Stomach (tissue), 9 donors: Measurements from ENCODE around the gene PTPRT. TPM values are rescaled to one million over a fixed set of nuclear protein-coding genes. Genes with fewer than 3 reads are reported as not detected.

Experiments used
- DNase-seq, 2 donors: peaks; one replicate each; pipeline versions ENCODE4 v3.0.0 to v3.0.0-alpha.2; 2013 to 2019
- H3K27ac ChIP-seq, 5 donors: fragments of 200-600 bp in 4 of 5; sonication (generic) in 4 of 5; one replicate each; pipeline ENCODE4 v1.5.1; 2013 to 2019; ENCODE audit warnings: mild to moderate bottlenecking in 1 of 5, moderate library complexity in 1 of 5
- H3K27me3 ChIP-seq, 3 donors: fragments of 200-600 bp; sonication (generic); one replicate each; pipeline ENCODE4 v1.5.1; 2017 to 2019; ENCODE audit warnings: mixed run types in 1 of 3
- H3K36me3 ChIP-seq, 4 donors: fragments of 200-600 bp; sonication (generic); 1 replicate in 3 of 4; 2 replicates in 1 of 4; pipeline ENCODE4 v1.5.1; 2016 to 2019
- H3K4me1 ChIP-seq, 4 donors: fragments of 200-600 bp; sonication (generic); one replicate each; pipeline ENCODE4 v1.5.1; 2016 to 2019
- H3K4me3 ChIP-seq, 4 donors: fragments of 200-600 bp; sonication (generic) in 3 of 4; one replicate each; pipeline ENCODE4 v1.5.1; 2016 to 2019; ENCODE audit warnings: mild to moderate bottlenecking in 1 of 4
- H3K9me3 ChIP-seq, 4 donors: fragments of 200-600 bp; sonication (generic); one replicate each; pipeline ENCODE4 v1.5.1; 2016 to 2019
- EP300 ChIP-seq: sonication (generic); formaldehyde crosslinking; IDR thresholded peaks from one replicate; pipeline ENCODE4 v1.6.1; 2017; ENCODE audit warnings: antibody characterized with exemption
- POLR2A ChIP-seq, 4 donors: fragments of 450-650 bp; IDR thresholded peaks; one replicate each; pipeline ENCODE4 v1.6.1; 2016; ENCODE audit warnings: antibody characterized with exemption in 4 of 4, control low read depth in 2 of 4, mild to moderate bottlenecking in 1 of 4, moderate library complexity in 1 of 4
- POLR2AphosphoS5 ChIP-seq, 3 donors: sonication (generic); formaldehyde crosslinking; IDR thresholded peaks; one replicate each; pipeline ENCODE4 v1.6.1; 2016; ENCODE audit warnings: antibody characterized with exemption in 3 of 3
- WGBS, 5 donors: extraction: QIAGEN DNeasy Blood & Tissue Kit in 3 of 5; methylation state at CpG; one replicate each; pipeline versions ENCODE4 v1.1.5 to v1.1.7; 2013 to 2018; 5-methylcytosine and 5-hydroxymethylcytosine counted together
- intact Hi-C: fragments of 100-400 bp; cut with DNase I; formaldehyde crosslinking; loops from one replicate; pipeline ENCODE4 v1.15.1; 2023; ENCODE audit warnings: low total_unique reads
- polyA plus RNA-seq, 3 donors: library from polyadenylated mRNA; stranded (reverse); fragments of 200-250 nt; gene quantifications; one replicate each; pipeline ENCODE4 v1.2.3, GENCODE V29; 2013
- total RNA-seq, 5 donors: library from RNA; depleted of rRNA; stranded (reverse); fragments of >200 nt; gene quantifications; one replicate each; pipeline versions ENCODE4 v1.1.0 to v1.2.3, GENCODE V29; 2014 to 2016
- TF ChIP-seq, protein P1 (sequence below), 7 experiments: fragments of 450-650 bp in 4 of 7; fragments of 200-600 bp in 3 of 7; sonication (generic) in 3 of 7; IDR thresholded peaks; one replicate each; pipeline ENCODE4 v1.5.1; 2016 to 2019; ENCODE audit warnings: antibody characterized with exemption in 7 of 7, control low read depth in 2 of 7, mild to moderate bottlenecking in 1 of 7
- donor health status: healthy with polysubstance abuse.
- donor health status: Bipolar disorder and iron deficiency.
- donor health status: healthy.

Gene PTPRT
- total and polyA plus RNA-seq, 8 donors: 0.05 to 11.6 (median 1.7) TPM; not detected in 2

GRCh38 chr20:42864116-42864515 lies 325.6 kb downstream of the PTPRT start:
- Histone ChIP-seq H3K9me3 (no peaks in the 10 kb centered on the region), H3K27ac (no peak overlapping the region), H3K4me3 (no peak overlapping the region), H3K36me3 (no peaks in the 10 kb centered on the region), H3K27me3 (no peaks in the 10 kb centered on the region), H3K4me1 (no peaks in the 10 kb centered on the region)
- TF ChIP-seq EP300: no peak
- no peak for TF ChIP-seq POLR2AphosphoS5 (IDR thresholded peaks at IDR 0.05)
- TF ChIP-seq, protein P1, sequence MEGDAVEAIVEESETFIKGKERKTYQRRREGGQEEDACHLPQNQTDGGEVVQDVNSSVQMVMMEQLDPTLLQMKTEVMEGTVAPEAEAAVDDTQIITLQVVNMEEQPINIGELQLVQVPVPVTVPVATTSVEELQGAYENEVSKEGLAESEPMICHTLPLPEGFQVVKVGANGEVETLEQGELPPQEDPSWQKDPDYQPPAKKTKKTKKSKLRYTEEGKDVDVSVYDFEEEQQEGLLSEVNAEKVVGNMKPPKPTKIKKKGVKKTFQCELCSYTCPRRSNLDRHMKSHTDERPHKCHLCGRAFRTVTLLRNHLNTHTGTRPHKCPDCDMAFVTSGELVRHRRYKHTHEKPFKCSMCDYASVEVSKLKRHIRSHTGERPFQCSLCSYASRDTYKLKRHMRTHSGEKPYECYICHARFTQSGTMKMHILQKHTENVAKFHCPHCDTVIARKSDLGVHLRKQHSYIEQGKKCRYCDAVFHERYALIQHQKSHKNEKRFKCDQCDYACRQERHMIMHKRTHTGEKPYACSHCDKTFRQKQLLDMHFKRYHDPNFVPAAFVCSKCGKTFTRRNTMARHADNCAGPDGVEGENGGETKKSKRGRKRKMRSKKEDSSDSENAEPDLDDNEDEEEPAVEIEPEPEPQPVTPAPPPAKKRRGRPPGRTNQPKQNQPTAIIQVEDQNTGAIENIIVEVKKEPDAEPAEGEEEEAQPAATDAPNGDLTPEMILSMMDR (IDR thresholded peaks at IDR 0.05): no peak
- no peak for TF ChIP-seq POLR2A (IDR thresholded peaks at IDR 0.05)
- DNase-seq: no peak
- intact Hi-C loops: no loop called here
- WGBS, 5 donors: 55 to 68% (median 63%) methylated on average over 3 of the region's 3 CpGs

- Histone ChIP-seq H3K27ac (no peak overlapping the region), H3K36me3 (no peaks in the 10 kb centered on the region), H3K9me3 (no peaks in the 10 kb centered on the region), H3K4me3 (no peak overlapping the region), H3K27me3 (no peaks in the 10 kb centered on the region), H3K4me1 (no peaks in the 10 kb centered on the region)
- WGBS, 5 donors: 59 to 72% (median 61%) methylated on average over 5 of the region's 5 CpGs
- DNase-seq: no peak
- TF ChIP-seq EP300 (no peak), POLR2AphosphoS5 (IDR thresholded peaks at IDR 0.05) (no peak), POLR2A (IDR thresholded peaks at IDR 0.05) (no peak)
- TF ChIP-seq, protein P1 (IDR thresholded peaks at IDR 0.05): no peak
- intact Hi-C loops: no loop called here
Observed at GRCh38 chr20:42862446-42862845, 327.3 kb downstream of the PTPRT start.

GRCh38 chr20:42857446-42857845 lies 332.3 kb downstream of the PTPRT start:
- Histone ChIP-seq H3K9me3 (no peaks in the 10 kb centered on the region), H3K27ac (no peak overlapping the region), H3K27me3 (no peaks in the 10 kb centered on the region), H3K4me3 (no peak overlapping the region), H3K4me1 (no peaks in the 10 kb centered on the region), H3K36me3 (no peaks in the 10 kb centered on the region)
- WGBS, 5 donors: 59 to 64% (median 62%) methylated on average over 7 of the region's 7 CpGs
- TF ChIP-seq POLR2A (IDR thresholded peaks at IDR 0.05) (no peak), POLR2AphosphoS5 (IDR thresholded peaks at IDR 0.05) (no peak)
- TF ChIP-seq, protein P1 (IDR thresholded peaks at IDR 0.05): no peak
- peak in 1 of 2 donors; percentile 20 for DNase-seq
- intact Hi-C loops: no loop called here

GRCh38 chr20:42855896-42856295 lies 333.8 kb downstream of the PTPRT start:
- H3K4me3 ChIP-seq: no peak overlapping the region
- H3K9me3 ChIP-seq: no peaks in the 10 kb centered on the region
- no peaks in the 10 kb centered on the region for H3K27me3 ChIP-seq
- no peaks in the 10 kb centered on the region for H3K36me3 ChIP-seq
- intact Hi-C loops: no loop called here
- WGBS, 5 donors: 34 to 68% (median 47%) methylated on average over 1 of the region's 1 CpG
- H3K27ac ChIP-seq: no peak overlapping the region
- H3K4me1 ChIP-seq: no peaks in the 10 kb centered on the region
- DNase-seq: no peak
- TF ChIP-seq POLR2A (IDR thresholded peaks at IDR 0.05): no peak
- TF ChIP-seq, protein P1 (IDR thresholded peaks at IDR 0.05): no peak
- no peak for TF ChIP-seq EP300
- no peak for TF ChIP-seq POLR2AphosphoS5 (IDR thresholded peaks at IDR 0.05)
